GM18867 (cell line): ENCODE measurements around the gene EEFSEC.

Experiments
- ATAC-seq: cut with Tn5 transposase; IDR thresholded peaks from one replicate; pipeline ENCODE4 v1.9.1; 2021; ENCODE audit warnings: mild to moderate bottlenecking, moderate library complexity; ENCODE audit not compliant: unreplicated experiment

Gene EEFSEC

DNA sequence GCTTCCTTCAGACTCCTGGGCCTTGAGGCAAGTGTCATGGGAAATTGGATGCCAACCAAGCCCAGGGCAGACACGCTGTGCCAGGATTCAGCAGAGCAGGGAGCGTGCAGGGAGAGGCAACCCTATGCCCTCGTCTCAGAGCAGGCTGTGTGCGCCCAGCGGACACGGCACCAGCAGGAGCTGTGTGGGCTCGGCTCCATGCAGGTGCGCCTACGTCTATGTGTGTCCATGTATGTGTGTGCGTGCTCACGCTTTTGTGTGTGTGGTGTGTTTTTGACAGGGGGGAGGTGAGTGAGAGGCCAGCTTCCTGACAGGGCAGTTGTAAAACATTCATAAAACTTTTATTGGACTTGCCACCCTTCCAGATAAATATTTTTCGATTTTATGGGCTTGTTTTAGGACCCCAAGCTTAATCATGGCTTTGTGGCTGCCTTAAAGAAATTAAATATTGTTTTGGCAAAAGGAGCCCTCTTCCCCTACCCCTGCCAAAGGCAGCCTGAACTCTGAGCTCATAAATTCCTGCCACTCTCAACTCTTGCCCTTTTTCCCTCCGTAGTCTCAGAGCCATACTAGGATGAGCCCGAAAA, 229.0 kb downstream of the EEFSEC start:
- ATAC-seq = no peak

DNA sequence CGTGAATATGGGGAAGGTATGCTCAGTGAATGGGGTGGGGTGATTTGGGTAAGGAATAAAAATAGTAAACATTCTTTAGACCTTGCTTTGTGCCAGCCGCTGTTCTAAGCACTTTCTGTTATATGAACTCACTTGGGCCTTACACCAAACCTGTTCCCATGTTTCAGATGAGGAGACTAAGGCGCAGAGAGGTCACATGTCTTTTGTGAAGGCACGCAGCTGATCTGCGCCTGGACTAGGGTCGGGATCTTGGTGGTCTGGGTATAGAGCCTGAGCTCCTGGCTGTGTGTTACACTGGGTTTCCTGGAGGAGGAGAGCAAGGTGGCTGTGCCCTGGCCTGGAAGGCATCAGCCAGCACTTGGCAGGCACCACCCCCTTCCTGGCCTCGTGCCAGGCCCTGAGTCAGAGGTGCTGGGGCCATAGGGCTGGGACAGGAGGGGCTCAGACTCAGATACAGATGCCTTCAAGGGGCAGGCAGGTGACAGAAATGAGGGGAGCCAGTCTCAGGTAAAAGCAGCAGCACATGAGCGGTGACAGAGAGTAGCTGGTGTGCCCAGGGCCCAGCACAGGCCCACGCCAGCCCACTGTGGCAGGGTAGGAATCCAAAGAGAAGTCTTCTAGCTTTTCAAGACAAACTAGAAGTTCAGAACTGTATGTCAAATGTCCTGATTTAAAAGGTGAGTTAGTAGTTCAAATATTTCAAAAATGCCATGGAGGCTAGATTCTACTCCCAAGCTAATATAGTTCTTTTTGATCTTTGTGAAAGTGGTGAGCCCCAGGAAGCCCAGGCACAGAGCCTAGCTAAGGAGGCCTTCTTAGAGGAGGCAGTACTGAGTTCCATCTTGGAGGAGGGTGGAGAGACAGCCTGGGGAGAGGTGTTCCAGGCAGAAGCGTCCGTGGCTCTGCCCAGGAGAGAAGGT, 230.3 kb downstream of the EEFSEC start:
- no peak for ATAC-seq

DNA sequence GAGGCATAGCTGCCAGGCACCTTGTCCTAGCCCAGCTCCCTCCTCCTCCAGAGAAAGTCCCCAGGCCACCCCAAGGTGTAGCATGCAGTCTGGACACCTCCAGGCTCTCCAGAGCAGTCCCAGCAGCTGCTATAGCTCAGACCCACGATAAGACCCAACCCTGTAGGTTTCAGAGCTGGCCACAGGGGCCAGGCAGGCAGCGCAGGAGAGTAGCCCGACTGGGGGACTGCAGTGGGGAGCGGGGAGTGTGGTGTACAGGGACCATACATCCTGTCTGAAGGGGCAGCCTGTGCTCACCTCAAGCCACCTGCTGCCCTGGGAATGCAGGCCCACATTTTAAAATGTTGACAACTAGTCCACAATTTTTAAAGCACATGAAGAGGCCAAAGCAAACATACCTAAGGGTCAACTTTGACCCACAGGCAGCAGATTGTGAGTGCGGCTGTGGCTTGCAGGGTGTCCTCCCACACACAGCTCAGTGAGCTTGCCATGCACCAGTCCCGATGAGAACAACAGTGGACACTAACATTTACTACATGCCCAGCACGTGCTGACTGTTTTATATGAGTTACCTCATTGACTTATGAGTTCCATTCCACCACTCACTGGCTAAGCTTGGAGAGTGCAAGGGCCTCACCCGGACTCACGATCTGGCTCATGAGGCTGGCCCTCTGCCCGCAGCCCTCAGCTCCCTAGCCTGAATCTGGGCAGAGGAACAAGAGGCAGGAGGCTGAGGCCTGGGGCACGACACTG, 232.0 kb downstream of the EEFSEC start:
- ATAC-seq = no peak

DNA sequence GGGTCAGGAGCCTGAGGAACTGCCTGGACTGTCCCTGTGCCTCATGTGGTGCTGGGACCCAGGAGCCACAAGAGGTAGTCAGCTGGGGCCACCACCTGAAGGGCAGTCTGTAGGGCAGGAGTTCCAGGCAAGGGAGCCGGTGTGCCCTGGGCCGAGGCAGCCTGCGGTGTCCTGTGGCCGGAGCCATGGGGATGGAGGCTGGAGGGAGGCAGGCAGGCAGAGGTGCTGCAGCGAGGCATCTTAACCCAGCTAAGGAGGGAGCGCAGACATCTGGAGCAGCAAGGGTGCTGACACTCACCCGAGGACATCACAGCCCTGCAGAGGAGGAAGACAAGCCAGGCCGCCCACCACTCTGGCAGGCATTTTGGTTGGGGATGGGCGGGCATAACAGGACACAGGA, 235.7 kb downstream of the EEFSEC start:
- no peak for ATAC-seq

DNA sequence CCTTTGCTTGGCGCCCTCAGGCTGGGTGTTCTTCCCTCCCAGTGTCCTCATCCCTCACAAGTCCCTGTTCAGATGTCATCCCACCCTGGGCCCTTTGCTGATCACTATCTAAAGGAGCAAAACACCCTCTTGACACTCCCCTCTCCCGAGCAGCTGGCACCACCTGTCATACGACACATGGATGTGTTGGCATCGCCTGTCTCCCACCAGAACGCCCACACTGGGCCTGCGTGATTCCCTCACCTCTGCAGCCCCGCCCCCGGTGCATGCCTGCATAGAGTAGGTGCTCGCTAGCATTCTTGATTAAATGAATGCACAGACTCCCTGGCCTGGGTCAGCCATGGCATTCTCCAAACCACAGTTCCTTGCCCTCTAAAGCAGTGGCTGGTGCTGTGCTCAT, 237.6 kb downstream of the EEFSEC start:
- no peak for ATAC-seq

DNA sequence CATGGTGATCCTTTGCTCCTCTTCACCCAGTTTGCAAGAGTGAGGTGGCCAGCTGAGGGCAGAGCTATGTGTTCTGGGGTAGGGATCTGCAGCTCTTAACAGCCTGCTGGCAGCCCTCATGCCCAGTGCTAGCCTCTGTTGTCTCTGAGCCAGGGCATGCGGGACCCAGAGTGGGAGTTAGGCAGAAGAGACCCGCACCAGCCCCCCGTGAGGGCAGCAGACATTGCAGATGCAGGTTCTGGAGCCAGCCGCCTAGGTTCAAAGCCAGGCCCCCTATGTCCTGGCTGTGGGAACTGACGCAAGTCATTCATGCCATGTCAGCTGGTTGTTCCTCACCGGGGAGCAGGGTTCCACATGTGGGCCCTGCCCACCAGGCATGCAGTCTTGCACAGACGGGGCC, 238.7 kb downstream of the EEFSEC start:
- no peak for ATAC-seq

DNA sequence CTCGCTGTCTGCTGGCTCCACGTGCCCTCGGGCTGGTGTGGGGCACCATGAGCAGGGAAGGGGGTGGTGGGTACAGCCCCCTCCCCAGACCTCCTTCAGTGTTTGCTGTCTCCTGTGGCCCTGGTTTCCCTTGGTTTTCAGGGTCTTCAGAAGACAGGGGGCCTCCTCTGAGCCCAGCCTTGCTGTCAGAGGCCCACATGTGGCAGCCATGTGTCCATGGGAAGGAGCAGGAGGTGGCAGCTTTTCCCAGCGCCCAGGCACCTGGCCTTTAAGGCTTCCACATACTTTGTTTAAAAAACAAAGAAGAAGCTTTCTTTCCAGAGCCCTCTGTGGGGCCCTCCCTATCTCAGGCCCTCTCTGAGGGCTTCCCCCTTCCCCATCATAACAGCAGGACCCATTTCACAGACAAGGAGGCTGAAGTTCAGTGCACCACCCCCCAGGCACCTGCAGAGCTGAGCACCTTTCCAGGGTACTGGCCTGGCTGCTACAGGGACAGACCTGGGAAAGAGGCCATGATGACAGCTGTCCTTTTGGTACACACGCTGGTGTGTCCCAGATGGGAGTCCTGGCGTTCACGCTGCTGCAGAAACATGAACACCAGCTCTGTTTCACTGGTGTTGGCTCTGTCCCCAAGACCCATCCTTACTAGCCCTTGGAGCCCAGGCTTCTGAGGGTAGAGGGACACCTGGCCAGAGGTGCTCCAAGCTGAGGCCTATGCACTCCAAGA, 239.7 kb downstream of the EEFSEC start:
- ATAC-seq = no peak

DNA sequence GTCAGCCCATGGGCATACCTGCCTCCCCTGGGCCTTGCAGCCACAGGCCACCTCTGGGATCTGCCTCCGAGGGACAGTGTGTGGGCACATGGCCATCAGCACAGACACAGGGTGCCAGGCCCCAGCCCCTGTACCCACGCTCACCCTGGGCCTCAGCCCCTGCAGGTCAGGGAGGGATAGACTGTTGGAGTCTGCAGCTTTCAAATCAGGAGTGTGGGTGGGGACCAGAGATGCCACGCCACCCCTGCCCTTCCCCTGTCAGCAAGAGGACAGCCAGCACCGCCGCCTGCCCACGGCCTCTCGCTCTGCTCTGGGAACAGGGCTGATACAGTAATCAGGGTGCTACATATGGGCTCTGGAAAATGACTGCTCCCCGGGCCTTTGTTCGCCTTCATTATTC, 240.8 kb downstream of the EEFSEC start:
- ATAC-seq = no peak

DNA sequence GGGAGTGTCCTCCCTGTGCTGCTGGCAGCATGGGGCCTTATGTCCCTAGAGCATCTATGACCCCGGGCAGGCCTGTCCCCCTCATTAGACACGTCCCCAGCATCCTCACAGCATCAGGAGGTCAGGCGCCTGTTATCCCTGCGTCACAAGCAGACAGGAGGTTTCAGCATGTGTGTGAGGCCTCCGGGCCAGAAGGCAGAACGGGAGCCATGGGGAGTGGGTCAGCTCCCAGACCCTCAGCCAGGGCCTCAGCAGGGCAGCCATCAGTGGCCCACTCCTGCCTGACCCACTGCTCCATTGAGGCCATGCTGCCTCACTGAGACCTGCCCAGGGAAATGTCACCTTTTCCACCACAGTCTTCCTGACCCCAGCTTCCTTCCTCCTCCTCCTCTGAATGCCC, 241.8 kb downstream of the EEFSEC start:
- no peak for ATAC-seq

DNA sequence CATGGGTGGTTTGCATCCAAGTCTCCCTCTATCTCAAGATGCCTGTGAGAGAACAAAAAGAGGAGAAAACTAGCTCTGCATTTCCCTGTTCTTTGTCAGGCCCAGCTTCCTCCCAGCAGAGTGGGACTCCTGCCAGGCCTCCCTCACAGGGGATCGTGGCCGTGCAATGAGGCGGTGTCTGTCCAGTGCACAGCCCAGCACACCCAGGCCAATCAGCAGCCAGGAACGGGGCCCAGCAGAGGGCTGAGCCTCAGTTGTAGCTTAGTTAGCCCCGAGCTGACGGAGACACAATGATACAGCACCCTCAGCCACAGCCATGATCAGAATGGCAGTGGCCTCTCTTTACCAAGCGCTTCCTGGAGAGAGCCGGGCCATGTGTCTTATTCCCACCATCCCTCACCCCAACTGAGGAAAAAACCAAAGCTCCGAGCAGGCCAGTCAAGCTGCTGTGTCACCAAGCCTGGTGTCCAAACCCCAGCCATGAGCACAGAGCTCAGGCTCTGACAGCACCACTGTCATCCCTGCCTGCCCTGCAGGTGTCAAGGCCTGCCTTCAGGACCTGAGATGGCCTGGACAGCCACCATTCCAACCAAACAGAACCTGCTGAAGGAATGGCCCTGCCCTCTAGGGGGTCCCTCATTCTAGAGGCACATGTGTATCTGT, 242.3 kb downstream of the EEFSEC start:
- ATAC-seq = no peak

DNA sequence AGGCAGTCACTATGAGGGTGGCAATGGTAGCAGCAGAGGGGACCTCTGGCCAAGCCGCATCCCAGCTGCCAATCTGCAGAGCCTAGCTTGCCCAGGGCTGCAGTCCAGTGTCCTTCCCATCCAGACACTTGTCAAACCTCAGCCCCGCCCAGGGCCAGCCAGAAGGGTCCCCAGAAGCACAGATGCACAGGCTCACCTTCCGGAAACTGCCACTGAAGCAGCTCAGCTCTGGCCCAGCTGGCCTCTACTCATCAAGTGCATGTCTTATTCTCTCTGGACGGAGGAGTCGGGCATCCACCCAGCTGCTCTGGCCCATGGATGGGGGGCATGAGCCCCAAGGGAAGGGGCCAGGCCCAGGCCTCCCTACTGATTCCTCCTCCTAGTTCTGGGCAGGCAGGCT, 244.2 kb downstream of the EEFSEC start:
- ATAC-seq = no peak

DNA sequence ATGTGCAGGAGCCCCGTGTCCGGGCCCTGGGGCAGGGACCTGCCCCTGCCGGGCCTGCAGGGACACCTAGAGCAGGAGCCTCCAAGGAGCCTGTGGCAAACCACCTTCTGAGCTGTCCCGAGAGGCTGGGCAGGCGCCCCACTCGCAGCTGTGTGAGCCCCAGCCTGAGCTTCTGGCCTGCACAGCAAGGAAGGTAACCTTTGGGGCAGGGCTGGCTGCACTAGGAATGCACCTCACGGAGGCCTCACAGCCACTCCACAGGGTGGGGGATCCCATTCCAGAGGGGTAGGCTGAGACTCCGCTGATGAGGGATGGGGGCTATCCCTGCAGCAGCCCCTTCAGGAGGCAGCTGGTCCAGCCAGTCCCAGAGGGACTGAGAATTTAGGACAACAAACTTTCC, 245.3 kb downstream of the EEFSEC start:
- ATAC-seq = no peak

DNA sequence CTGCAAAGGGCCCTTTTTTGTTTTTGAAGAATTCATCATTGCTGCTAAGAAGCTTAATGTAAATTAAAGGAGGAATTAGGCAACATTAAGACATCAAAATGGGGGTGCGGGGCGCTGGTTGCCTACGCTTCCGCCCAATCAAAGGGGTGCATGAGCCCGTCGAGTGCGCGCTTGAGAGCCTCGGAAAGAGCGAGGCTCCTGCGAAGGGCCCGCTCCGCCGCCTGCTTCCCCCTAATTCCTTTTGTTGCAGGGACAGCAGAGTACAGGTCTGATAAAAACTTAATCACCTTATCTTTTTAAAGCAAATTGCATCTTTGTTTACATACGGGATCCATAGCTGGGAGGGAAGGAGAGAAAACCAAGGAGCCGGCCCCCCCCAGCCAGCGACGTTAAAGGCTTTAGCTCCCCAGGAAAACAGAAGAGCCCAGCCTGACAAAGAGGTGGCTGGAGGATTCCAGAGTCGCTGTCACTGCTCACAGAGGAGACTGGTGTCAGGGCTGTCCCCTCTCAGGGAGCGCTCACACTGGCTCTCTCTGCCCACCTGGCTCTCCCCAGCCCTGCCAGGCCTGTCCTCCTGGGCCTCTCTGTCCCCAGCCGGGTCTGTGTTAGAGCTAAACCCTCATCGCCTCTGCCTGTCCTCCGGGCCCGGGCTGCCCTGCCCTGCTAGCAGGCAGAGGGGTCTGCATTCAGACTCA, 246.1 kb downstream of the EEFSEC start:
- ATAC-seq = no peak

DNA sequence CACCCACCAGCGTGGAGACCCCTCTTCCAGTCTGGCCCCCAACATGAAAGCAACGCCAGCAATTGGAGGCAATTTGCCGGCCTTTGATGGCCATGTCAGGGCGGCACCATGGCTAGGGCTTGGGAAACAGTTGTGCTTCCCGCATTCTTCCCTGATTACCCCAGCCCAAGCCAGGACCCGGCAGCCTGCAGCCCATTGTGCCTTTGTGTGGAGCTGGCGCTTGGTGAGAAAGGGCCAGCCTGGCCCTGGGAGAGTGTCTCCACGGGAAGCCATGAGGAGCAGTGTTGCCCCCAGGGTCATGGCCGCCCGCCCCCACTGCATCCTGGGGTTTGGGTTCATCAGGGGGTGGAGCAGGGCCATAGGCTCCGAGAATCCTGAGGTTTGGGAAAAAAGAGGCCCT, 247.4 kb downstream of the EEFSEC start:
- ATAC-seq = no peak

DNA sequence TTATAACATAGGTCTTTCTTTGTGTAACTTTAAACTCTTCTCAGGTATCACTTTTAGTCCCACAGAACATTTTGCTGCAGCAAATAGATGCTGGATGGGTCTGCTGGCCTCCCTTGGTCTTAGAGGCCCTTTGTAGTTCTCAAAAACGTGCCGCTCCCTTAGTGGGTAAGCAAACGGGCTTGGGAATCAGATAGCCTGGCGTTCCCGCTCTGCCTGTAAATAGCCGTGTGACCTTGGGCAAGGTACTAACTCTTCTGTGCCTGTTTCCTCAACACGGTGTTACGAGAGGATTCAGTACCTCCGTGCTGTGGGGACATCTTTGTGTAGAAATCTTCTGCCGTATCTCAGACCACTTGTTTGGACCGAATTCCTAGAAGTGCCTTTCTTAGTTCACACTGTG, 249.0 kb downstream of the EEFSEC start:
- ATAC-seq = no peak

DNA sequence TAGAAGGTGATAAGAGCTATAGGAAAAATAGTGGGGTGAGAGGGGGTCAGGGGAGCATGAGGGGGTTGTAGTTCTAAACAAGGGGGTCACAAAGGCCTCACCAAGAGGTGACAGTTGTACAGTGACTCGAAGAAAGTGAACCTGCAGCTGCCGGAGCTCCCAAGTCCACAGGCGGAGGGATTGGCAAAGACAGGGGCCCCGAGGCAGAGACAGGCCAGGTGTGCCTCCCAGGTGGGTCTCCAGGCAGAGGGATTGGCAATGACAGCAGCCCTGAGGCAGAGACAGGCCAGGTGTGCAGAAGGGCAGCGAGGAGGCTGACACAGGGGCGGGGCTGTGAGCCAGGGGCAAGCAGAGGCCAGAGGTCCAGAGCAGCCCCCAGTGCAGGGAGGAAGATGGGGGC, 249.7 kb downstream of the EEFSEC start:
- no peak for ATAC-seq

DNA sequence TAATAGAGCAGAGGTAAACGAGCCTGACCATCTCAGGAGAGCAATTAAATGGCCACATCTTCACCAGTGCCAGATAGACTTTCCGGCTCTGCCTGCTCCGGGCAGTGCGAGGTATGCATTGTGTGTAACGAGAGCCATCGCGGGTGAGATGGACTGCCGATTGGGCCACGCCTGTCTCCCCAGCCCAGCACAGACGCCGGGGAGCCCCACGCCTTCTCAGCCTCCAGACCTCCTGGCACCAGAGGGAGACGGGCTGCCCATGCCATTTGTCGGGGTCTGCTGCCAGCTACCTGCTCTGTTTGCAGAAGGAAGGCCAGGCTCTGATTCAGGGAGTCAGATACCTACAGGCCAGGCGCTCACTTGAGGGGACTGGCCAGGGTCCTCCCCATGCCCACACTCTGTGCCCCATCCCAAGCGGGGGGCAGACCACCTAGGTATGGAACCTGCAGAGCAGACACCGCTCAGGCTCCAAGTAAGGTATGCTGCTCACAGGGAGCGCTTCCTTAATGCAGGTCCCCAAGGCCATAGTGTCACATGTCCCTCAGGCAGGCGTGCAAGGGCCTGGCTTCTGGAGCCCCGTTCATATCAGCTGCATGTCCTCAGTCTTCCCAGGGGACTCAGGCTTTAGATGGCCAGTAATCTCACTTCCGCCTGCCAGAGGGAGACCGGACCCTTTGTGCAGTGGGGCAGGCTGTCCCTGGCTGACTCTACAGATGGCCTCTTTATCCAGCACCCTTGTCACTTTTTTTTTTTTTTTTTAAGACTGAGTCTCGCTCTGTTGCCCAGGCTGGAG, 251.2 kb downstream of the EEFSEC start:
- no peak for ATAC-seq

DNA sequence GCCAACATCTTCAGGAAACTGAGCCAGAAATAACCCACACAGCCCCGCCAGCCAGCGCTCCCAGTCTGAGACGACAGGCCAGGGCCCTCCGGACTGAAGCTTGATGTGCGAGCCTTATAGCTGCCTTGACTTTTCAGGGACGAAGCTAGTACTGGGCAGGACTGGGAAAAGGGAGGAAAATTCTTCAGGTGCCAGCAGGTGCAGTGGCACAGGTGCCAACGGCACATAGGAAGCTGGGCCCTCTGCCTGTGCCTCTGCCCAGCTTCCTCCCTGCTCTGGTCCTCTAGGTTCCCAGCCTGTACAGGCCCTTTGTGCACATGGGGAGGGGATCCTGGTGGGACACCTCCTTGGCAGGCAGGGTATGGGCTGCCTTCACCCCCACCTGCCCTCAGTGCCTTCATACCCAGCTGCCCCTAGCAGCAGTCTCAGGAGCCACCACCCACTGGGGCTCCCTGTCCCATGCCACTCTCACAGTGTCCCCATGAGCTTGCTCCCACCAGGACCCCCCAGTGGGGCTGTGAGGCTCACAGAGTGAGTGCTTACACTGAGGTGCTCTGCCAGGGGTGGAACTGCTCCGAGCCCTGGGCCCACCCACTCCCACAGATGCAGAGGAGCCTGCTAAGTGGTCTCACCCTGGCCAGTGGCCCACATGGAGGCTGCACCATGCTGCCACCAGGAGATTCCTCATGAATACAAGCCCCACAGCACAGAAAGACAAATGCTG, 252.4 kb downstream of the EEFSEC start:
- ATAC-seq = no peak

DNA sequence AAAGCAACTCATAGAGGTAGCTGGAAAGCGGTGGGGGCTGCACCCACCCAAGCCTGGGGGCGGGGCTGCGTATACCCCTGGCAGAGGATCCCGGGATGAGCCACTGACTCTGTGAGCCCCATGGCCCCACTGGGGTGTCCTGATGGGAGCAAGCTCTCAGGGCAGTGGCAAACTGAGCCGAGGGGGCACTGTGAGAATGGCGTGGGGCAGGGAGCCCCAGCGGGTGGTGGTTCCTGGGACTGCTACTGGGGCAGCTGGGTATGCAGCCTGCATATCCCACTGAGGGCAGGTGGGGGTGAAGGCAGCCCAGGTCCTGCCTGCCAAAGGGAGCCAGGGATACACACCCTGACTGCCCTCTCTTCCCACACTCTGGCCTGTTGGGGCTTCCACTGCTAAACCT, 254.0 kb downstream of the EEFSEC start:
- ATAC-seq = no peak
